Body of pancreas (tissue), 4 donors: ENCODE measurements around the gene GNB5. TPM values are rescaled to one million over a fixed set of nuclear protein-coding genes. Genes with fewer than 3 reads are reported as not detected.

ENCODE experiments used
- ATAC-seq: fragments of 150-250 bp; one replicate; pipeline ENCODE4 v1.9.1; 2016
- DNase-seq, 4 donors: peaks; one replicate each; pipeline ENCODE4 v3.0.0-alpha.2; 2019
- H3K27ac ChIP-seq, 4 donors: fragments of 200-600 bp; sonication (generic); 1 replicate in 3 of 4; 2 replicates in 1 of 4; pipeline versions ENCODE4 v1.5.1 to v1.6.1; 2016 to 2019; ENCODE audit warnings: mild to moderate bottlenecking in 1 of 4, mixed read lengths in 1 of 4, moderate library complexity in 1 of 4
- H3K27me3 ChIP-seq, 2 donors: fragments of 200-600 bp; sonication (generic); one replicate each; pipeline ENCODE4 v1.6.0; 2016; ENCODE audit warnings: mild to moderate bottlenecking in 1 of 2
- H3K36me3 ChIP-seq, 2 donors: fragments of 200-600 bp; sonication (generic); replicated peaks in 1 of 2; 2 replicates each; pipeline ENCODE4 v1.5.1; 2016; ENCODE audit warnings: low read depth in 2 of 2; ENCODE audit not compliant: insufficient read depth in 1 of 2
- H3K4me1 ChIP-seq: fragments of 200-600 bp; sonication (generic); one replicate; pipeline ENCODE4 v1.6.0; 2016
- H3K4me3 ChIP-seq, 2 donors: fragments of 200-600 bp; sonication (generic); 1 replicate in 1 of 2; 2 replicates in 1 of 2; pipeline ENCODE4 v1.5.1; 2016 to 2019
- H3K9me3 ChIP-seq, 3 donors: fragments of 200-600 bp; sonication (generic); 1 replicate in 2 of 3; 2 replicates in 1 of 3; pipeline ENCODE4 v1.5.1; 2016
- CTCF ChIP-seq, 7 experiments: fragments of 450-650 bp in 4 of 7; fragments of 200-600 bp in 3 of 7; sonication (generic) in 3 of 7; IDR thresholded peaks; one replicate each; pipeline ENCODE4 v1.5.1; 2016 to 2019; ENCODE audit warnings: antibody characterized with exemption in 7 of 7
- POLR2A ChIP-seq, 3 donors: fragments of 450-650 bp; IDR thresholded peaks; one replicate each; pipeline ENCODE4 v1.6.1; 2016; ENCODE audit warnings: antibody characterized with exemption in 3 of 3, mild to moderate bottlenecking in 2 of 3
- WGBS, 2 donors: methylation state at CpG; one replicate each; pipeline ENCODE4 v1.1.5; 2017; 5-methylcytosine and 5-hydroxymethylcytosine counted together
- intact Hi-C: fragments of 100-400 bp; cut with DNase I; formaldehyde crosslinking; loops from one replicate; pipeline ENCODE4 v1.15.1; 2023
- total RNA-seq, 2 donors: library from RNA; depleted of rRNA; stranded (reverse); fragments of >200 nt; gene quantifications; one replicate each; pipeline ENCODE4 v1.1.0, GENCODE V29; 2016

GNB5 gene
- total RNA-seq, 2 donors from 2014 or later = 15.8 to 25.2 TPM

- H3K27me3 ChIP-seq = no peaks in the 10 kb centered on the region
- H3K27ac ChIP-seq = peak overlapping the region in 3 of 4 donors; percentile 6 to 49 (median 30)
- H3K4me1 ChIP-seq = peaks cover 29% of the 10 kb centered on the region
- intact Hi-C loops = no loop called here
- ATAC-seq (no peak), DNase-seq (no peak)
- H3K9me3 ChIP-seq = no peaks in the 10 kb centered on the region
- TF ChIP-seq POLR2A (IDR thresholded peaks at IDR 0.05) (no peak), CTCF (IDR thresholded peaks at IDR 0.05) (no peak)
- no peak overlapping the region for H3K4me3 ChIP-seq
- H3K36me3 ChIP-seq = no peaks in the 10 kb centered on the region
- WGBS, 2 donors = 71 to 81% methylated on average over 9 to 32 of the region's 32 CpGs
Observed at GRCh38 chr15:52111517-52112202, 79.5 kb downstream of the GNB5 start.

- intact Hi-C loops = no loop called here
- TF ChIP-seq CTCF (IDR thresholded peaks at IDR 0.05) = no peak
- TF ChIP-seq POLR2A (IDR thresholded peaks at IDR 0.05) = no peak
- 52 to 61% methylated on average over 5 of the region's 5 CpGs for WGBS, 2 donors
- no peak for ATAC-seq
- no peak overlapping the region for H3K4me3 ChIP-seq
- H3K36me3 ChIP-seq = no peaks in the 10 kb centered on the region
- DNase-seq = no peak
- H3K9me3 ChIP-seq = no peaks in the 10 kb centered on the region
- H3K4me1 ChIP-seq = peaks cover 11% of the 10 kb centered on the region
- H3K27ac ChIP-seq = no peak overlapping the region
- no peaks in the 10 kb centered on the region for H3K27me3 ChIP-seq
Observed at GRCh38 chr15:52109559-52110451, 81.4 kb downstream of the GNB5 start.

DNA sequence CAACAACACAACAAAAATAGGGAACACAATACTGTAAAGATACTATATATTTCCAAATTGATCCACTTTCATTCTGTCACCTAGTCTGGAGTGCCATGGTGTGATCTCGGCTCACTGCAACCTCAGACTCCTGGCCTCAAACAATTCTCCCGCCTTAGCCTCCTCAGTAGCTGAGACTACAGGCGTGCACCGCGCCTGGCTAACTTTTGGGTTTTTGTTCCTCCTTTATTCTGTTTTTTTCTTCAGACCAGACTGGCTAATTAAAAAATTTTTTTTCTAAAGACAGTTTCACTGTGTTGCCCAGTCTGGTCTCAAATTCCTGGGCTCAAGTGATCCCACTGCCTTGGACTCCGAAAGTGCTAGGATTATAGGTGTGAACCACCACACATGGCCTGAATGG, 84.0 kb downstream of the GNB5 start:
- peaks cover 6% of the 10 kb centered on the region for H3K4me1 ChIP-seq
- ATAC-seq = no peak
- 97 to 98% methylated on average over 6 of the region's 6 CpGs for WGBS, 2 donors
- no peak for DNase-seq
- no peaks in the 10 kb centered on the region for H3K9me3 ChIP-seq
- H3K27me3 ChIP-seq = no peaks in the 10 kb centered on the region
- no peaks in the 10 kb centered on the region for H3K36me3 ChIP-seq
- no peak for TF ChIP-seq POLR2A (IDR thresholded peaks at IDR 0.05)
- no peak for TF ChIP-seq CTCF (IDR thresholded peaks at IDR 0.05)
- no peak overlapping the region for H3K4me3 ChIP-seq
- no peak overlapping the region for H3K27ac ChIP-seq
- intact Hi-C loops = no loop called here

- ATAC-seq = no peak
- WGBS, 2 donors = 67 to 84% methylated on average over 6 of the region's 6 CpGs
- intact Hi-C loops = no loop called here
Observed at GRCh38 chr15:52106641-52107040, 84.6 kb downstream of the GNB5 start.

More at GRCh38 chr15:52106641-52107040, 84.6 kb downstream of the GNB5 start:
- H3K27ac ChIP-seq = no peak overlapping the region
- no peaks in the 10 kb centered on the region for H3K36me3 ChIP-seq
- H3K4me1 ChIP-seq = peaks cover under 1% of the 10 kb centered on the region
- H3K9me3 ChIP-seq = no peaks in the 10 kb centered on the region
- no peak overlapping the region for H3K4me3 ChIP-seq
- DNase-seq = no peak
- TF ChIP-seq CTCF (IDR thresholded peaks at IDR 0.05) = no peak
- no peak for TF ChIP-seq POLR2A (IDR thresholded peaks at IDR 0.05)
- H3K27me3 ChIP-seq = no peaks in the 10 kb centered on the region
